Osteoblast (primary cell): Measurements from ENCODE around the gene ARL10. TPM values are rescaled to one million over a fixed set of nuclear protein-coding genes. Genes with fewer than 3 reads are reported as not detected.
A peak's percentile ranks its signal among the peaks of the same experiment; 100 is the strongest.

Experiments
- DNase-seq: peaks from one replicate; pipeline ENCODE4 v3.0.0; 2011; ENCODE audit warnings: low spot score, mixed read lengths; ENCODE audit not compliant: insufficient read length; ENCODE audit errors: missing footprints
- H2AFZ ChIP-seq: 2 replicates; pipeline ENCODE4 v1.6.0; 2011; ENCODE audit warnings: mild to moderate bottlenecking, low read length
- H3K27ac ChIP-seq: 2 replicates; pipeline ENCODE4 v1.5.1; 2011; ENCODE audit warnings: mild to moderate bottlenecking, low read depth, low read length, moderate library complexity
- H3K27me3 ChIP-seq: 2 replicates; pipeline ENCODE4 v1.6.0; 2012; ENCODE audit warnings: mild to moderate bottlenecking, control low read depth, inconsistent platforms, low read length, moderate library complexity; ENCODE audit not compliant: insufficient read depth
- H3K36me3 ChIP-seq: 2 replicates; pipeline ENCODE4 v1.5.1; 2011; ENCODE audit warnings: mild to moderate bottlenecking, low read length, control low read depth, moderate library complexity; ENCODE audit not compliant: insufficient read depth
- H3K4me1 ChIP-seq: 2 replicates; pipeline ENCODE4 v1.5.1; 2011; ENCODE audit warnings: mild to moderate bottlenecking, low read length, control low read depth, moderate library complexity; ENCODE audit not compliant: insufficient read depth
- H3K4me2 ChIP-seq: 2 replicates; pipeline ENCODE4 v1.6.0; 2011; ENCODE audit warnings: mild to moderate bottlenecking, low read length; ENCODE audit not compliant: insufficient read depth
- H3K4me3 ChIP-seq: fragments of 200-600 bp; sonication (generic); 3 replicates; pipeline ENCODE4 v1.5.1; 2012; ENCODE audit warnings: mild to moderate bottlenecking, low read length, inconsistent platforms; ENCODE audit not compliant: insufficient read depth
- H3K79me2 ChIP-seq: 2 replicates; pipeline ENCODE4 v1.6.0; 2012; ENCODE audit warnings: mild to moderate bottlenecking, low read length, control low read depth, inconsistent platforms; ENCODE audit not compliant: insufficient read depth
- H3K9me3 ChIP-seq: 2 replicates; pipeline ENCODE4 v1.5.1; 2011; ENCODE audit warnings: low read depth, low read length, control low read depth
- H4K20me1 ChIP-seq: 2 replicates; pipeline ENCODE4 v1.6.0; 2012; ENCODE audit warnings: mild to moderate bottlenecking, low read length, control low read depth; ENCODE audit not compliant: insufficient read depth
- CTCF ChIP-seq: IDR thresholded peaks from 2 replicates; pipeline ENCODE4 v1.5.1; 2011; ENCODE audit warnings: mild to moderate bottlenecking, low read depth, low read length, moderate library complexity; ENCODE audit errors: extremely low read depth
- small RNA-seq: library from RNA; depleted of rRNA; stranded (forward); fragments of <200 nt; gene quantifications from one replicate; pipeline ENCODE3, GENCODE V24; 2012
- total RNA-seq: library from RNA; depleted of rRNA; stranded (reverse); fragments of >200 nt; gene quantifications from 2 replicates; pipeline ENCODE4 v1.2.3, GENCODE V29; 2012

ARL10 gene
- total RNA-seq, 1 donor = 14.1 TPM

DNA sequence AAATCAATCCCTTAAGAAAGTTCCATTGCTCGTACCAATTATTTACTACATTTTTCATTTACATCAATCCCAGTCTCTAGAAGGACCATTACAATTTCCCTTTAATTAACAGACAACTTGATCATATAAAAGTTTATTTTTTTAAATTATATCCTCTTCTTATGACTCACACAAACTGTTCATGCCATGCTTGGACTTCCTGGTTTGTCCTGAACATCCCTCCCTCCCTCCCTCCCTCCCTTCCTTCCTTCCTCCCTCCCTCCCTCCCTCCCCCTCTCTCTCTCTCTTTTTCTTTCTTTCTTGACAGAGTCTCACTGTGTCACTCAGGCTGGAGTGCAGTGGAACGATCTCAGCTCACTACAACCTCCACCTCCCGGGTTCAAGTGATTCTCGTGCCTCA lies 62.7 kb downstream of the ARL10 start:
- Histone ChIP-seq H3K9me3 (no peaks in the 10 kb centered on the region), H3K27me3 (peaks cover 4% of the 10 kb centered on the region), H3K4me1 (no peaks in the 10 kb centered on the region), H2AFZ (no peak overlapping the region), H3K79me2 (no peaks in the 10 kb centered on the region), H4K20me1 (no peaks in the 10 kb centered on the region), H3K4me2 (no peak overlapping the region), H3K36me3 (no peaks in the 10 kb centered on the region), H3K27ac (no peak overlapping the region), H3K4me3 (no peak overlapping the region)
- peak; percentile 82 for DNase-seq
- no peak for TF ChIP-seq CTCF

- Histone ChIP-seq H3K4me2 (no peak overlapping the region), H3K79me2 (no peaks in the 10 kb centered on the region), H3K4me1 (no peaks in the 10 kb centered on the region), H3K36me3 (no peaks in the 10 kb centered on the region), H3K4me3 (no peak overlapping the region), H3K9me3 (no peaks in the 10 kb centered on the region), H3K27ac (no peak overlapping the region), H4K20me1 (no peaks in the 10 kb centered on the region), H3K27me3 (no peaks in the 10 kb centered on the region), H2AFZ (no peak overlapping the region)
- TF ChIP-seq CTCF = no peak
- peak; percentile 68 for DNase-seq
Measured at GRCh38 chr5:176429972-176430371, 64.7 kb downstream of the ARL10 start.

Small RNAs within 50 kb of the gene (small RNA-seq; reads per million reads assigned to genes)
- gene MIR1271 = 8.9 reads per million, percentile 91 among the genes with 10 or more reads in this experiment

Other genes with a start within 250 kb of the ARL10 start
- 5.1 and 8.8 TPM in 2 replicates for gene SIMC1, start 127.1 kb upstream of the ARL10 start, total RNA-seq
- gene KIAA1191, start 3.7 kb upstream of the ARL10 start, total RNA-seq = 61.9 and 69.5 TPM in 2 replicates
- gene NOP16, start 23.1 kb downstream of the ARL10 start, total RNA-seq = 7.1 and 8.0 TPM in 2 replicates
- gene HIGD2A, start 23.3 kb downstream of the ARL10 start, total RNA-seq = 31.5 and 34.7 TPM in 2 replicates
- gene CLTB, start 51.1 kb downstream of the ARL10 start, total RNA-seq = 61.3 and 63.0 TPM in 2 replicates
- gene FAF2, start 82.9 kb downstream of the ARL10 start, total RNA-seq = 40.2 and 42.4 TPM in 2 replicates
- gene RNF44, start 171.9 kb downstream of the ARL10 start, total RNA-seq = 5.4 and 6.2 TPM in 2 replicates
- under 0.01 TPM in 1 of 2 replicates, not detected in the other for gene CDHR2, start 183.9 kb downstream of the ARL10 start, total RNA-seq
- gene GPRIN1, start 244.7 kb downstream of the ARL10 start, total RNA-seq = 1.8 TPM in 2 replicates